NCI-H2081 (cell line): ENCODE measurements around the gene PCBD2.
"Not testable (repeated sequence)": the region's sequence is repeated elsewhere in the genome, so short reads cannot be mapped to it uniquely, and the experiment has no call there.

Source experiments
- DNase-seq, 2 experiments: peaks; one replicate each; lab custom pipeline; 2025; lab: John Stamatoyannopoulos, UW

Gene PCBD2

DNA sequence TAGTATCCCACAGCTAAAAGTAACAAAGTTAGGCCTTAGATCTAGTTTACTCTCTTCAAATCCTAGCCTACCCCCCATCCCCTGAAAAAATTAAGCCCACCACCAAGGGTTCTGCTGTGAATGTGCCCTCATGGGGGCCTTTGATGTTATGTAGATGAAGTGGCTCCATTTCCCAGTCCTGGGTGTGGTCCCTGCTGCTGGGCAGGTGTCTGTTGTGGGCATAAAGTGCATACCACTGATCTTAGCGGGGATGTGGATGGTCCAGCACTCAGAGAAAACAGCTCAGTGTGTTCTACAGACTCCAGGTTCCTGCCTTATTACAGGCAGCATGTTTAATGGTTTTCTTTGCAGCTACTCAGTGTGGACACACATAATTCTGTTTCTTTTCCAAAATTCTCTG lies 1.9 kb downstream of the PCBD2 start:
- no peak for DNase-seq

DNA sequence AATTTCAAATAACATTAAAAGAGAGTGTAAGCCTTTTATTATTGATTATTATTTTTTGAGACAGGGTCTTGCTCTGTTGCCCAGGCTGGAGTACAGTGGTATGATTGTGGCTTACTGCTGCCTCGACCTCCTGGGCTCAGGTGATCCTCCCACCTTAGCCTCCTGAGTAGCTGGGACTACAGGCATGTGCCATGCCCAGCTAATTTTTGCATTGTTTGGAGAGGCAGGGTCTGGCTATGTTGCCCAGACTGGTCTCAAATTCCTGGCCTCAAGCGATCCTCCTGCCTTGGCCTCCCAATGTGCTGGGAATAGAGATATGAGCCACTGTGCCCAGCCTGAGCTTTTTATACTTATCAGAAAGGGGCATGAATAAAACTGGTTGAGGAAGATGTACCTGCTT lies 5.8 kb downstream of the PCBD2 start:
- DNase-seq, result not testable (repeated sequence)

DNA sequence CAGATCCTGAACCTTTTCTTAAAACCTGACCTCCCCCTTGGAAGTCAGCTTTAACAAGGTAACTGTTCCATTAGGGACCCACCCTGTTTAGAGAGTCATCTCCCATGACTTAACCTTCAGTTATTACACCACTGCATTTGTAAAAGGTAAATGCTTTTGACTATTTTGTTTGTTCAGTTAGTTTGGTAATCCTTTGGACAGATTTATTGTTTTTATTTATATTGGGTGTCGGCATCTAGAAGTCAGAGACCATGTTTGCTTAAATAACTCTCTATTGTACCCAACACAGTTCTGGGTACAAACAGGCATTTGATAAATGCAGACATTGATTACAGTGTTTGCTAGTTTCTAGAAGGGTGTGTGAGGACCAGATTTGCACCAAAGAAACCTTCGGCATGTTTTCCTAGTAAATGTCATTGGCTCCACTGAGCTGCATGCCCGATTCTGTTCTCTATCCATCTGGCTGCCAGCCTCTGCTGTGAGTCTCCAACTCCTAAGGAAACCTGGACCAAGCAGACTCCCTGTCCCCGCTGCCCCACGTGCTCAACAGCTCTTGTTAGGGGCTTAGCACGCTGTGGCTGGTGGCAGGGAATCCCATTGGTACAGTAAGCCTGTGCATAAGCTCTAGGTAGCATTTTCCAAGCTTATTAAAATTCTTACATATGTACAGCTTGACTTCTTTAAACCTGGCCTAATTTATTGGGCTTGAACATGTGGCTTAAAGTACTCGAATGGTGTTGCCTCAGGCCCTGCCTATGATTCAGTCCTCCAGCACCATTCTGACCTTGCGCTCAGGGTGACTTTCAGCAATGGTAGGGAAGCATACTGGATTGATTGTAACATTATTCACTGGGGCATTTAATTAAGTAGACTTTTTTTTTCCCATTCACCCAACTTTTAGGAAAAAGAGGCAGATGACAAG lies 6.6 kb downstream of the PCBD2 start:
- DNase-seq, result no peak

DNA sequence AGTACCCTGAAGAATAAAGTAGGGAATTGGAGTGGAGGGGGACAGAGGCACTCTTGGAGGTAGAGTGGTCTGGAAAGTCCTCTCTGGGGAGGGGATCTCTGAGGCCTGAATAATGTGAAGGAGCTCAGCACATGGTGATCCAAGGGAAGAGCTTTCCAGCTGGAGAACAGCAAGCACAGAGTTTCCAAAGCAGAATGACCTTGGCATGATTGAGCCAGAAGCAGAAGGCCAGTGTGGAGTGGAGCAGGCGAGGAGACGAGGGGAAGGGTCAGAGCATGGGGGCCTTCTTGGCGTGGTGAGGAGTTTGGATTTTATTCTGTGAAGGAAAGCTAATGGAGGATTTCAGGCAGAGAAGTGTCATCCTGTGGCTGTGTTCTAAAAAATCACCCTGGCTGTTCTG lies 8.3 kb downstream of the PCBD2 start:
- DNase-seq, result no peak

DNA sequence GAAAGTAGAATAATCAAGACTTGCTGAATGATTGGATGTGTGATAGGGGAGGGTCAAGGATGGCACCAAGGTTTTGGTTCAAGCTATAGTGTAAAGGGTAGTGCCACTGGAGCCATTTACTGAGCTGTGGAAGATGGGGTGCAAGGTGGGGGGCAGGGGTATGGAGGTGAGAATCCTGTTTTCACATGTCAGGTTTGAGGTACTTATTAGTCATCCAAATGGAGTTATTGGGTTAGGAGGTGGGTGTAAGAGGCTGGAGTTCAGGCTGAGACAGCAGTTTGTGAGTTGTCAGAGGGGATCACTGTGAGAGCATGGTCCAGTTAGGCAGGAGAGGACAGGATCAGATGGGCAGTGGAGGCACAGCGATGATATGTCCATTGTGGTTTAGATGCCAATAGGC lies 8.9 kb downstream of the PCBD2 start:
- DNase-seq, result no peak

DNA sequence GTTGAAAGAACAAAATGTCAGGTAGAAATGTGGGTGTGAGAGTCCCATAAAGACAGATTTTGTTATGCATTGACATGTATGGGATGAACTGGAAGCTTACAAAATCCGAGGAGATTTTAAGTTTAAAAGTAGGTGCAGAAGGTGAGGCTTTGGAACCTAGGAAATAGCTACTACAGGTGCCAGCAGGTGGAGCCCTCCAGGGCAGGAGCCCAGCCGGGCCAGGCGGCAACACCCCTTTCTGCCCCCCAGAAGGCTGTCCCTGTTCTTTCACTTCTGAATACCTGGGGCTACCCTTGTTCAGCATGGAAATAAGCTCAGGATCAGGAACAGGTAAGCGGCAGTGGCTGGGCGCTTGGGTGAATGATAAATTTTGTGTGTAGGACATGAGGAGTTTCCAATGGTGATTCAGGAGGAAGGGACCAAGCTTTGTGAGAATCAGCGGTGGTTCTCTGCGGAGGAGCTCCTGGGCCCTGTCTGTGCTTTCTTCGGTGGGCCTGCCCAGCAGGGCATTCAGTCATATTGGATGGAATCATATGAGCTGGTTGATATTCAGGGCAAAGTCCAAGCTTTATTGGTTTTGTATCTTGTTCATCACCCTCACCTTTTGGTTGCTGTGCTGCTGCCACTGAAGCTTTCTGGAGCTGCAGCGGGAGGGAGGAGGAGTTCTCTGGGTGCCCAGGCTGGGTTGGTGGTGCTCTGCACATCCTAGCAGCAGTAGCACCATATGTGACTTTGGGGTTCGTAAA lies 12.3 kb downstream of the PCBD2 start:
- DNase-seq, result no peak

DNA sequence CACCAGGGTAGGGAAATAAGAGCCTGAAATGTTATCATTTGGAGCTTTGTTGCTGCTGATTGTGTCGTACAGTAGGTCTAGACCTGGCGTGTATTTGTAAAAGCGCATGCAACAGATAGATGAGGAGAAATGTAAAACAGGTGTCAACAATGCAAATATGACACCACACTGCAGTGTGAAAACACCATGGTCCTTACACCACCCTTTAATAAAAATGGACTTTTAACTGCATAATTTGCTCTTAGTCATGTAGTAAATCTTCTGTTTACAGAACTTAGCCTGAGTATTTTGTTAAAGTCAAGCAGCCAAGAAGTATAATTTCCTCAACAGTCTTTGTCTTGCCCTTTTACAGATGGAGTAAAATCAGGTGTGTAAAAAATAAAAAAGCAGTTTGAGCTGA lies 13.9 kb downstream of the PCBD2 start:
- no peak for DNase-seq

DNA sequence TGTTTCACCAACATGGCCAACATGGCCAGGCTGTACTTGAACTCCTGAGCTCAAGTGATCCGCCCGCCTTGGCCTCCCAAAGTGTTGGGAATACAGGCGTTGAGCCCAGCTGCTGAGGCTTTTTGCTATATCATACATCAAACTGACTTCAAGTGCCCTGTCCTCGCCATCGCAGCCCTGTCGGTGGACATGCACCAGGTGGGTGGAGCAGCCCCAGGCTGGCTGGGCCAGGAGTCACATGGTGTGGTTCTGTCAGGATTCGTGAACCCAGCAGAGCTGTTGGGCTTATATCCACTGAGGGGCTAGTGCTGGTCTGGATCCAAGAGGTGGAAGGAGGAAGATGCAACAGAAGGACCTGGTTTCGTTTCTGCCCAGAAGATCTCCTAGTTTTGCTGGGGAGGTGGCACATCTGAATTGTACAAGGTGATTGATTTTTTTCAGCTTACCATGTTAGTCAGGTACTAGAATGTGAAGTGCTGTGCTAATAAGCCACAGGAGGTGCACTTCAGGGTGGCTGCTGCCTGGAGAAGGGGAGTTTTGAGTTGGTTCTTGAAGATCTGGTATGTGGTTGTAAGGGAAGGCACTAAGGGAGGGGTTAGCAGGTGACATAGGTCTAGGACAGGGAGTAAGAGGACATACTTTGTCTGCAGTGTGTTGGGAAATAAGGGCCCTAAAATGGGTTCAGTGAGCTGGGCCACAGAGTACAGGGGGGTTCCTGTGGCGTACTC lies 16.1 kb downstream of the PCBD2 start:
- DNase-seq, result no peak

DNA sequence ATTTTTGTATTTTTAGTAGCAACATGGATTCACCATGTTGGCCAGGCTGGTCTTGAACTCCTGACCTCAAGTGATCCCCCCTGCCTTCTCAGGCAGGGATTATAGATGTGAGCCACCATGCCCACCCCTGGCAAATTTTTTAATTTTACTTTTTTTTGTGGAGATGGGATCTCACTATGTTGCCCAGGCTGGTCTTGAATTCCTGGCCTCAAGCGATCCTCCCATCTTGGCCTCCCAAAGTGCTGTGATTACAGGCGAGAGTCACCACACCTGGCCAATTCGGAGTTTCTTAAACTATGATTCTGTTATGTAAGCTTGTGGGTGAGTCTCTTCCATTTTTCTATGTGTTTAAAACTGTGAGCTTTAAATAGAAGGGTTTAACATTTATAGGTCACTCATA lies 27.6 kb downstream of the PCBD2 start:
- DNase-seq, result no peak

DNA sequence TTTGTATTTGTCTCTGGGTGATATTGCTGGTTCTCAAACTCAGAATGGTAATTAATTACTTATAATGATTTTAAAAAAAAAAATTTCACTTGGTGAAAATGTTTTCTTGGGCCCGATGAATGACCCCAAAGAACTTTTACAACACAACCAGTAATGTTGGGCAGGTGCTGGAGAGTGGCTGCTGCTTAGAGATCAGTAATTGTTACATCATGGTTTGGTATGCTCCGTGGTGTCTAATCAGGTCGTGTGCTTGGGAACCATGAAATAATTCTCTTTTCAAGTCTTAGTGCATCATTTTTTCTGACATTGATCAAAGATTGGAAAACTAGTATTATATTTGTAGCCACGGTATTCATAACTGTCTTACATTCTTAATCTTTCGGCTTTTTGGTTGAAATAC lies 29.3 kb downstream of the PCBD2 start:
- DNase-seq, result no peak

DNA sequence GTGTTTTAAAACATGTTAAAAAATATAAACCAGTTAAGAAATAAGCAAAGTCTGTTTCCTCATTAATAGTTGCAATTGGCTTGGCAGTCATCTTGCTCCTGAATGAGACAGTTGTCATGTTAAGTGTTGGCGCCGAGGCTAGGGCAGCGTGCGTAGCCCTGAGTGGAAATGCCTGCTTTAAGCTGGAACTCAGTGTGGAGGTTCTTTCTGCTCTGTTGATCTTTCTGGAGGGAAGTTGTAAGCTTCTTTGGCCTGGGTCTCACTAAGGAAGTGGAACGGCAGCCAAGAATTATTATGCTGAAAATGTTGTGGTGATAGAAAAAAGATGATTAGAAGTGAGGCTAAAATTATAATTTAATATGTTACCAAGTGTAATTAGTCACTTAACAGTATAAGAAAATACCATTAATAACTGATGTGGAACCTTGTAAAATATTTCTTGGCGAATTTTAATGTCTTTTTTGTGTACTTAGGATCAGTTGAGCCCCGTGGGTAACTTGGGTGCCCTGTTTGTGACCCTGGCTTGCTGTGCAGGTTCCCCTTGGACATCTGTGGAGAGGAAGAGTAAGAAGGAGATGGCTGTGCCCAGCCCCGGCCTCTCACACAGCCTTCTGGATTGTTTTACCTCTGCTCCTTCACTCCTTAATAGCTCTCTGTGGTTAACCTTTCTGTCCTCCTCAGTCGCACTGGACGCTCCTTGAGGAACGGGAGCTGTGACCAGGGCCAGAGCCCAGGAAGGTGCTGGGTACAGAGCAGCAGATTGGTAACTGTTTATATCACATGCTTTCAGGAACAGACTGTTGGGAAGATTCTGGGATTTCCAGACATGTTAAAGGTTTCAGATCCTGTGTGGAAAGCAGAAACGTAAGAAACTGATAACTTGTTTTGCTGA lies 31.0 kb downstream of the PCBD2 start:
- no peak for DNase-seq

DNA sequence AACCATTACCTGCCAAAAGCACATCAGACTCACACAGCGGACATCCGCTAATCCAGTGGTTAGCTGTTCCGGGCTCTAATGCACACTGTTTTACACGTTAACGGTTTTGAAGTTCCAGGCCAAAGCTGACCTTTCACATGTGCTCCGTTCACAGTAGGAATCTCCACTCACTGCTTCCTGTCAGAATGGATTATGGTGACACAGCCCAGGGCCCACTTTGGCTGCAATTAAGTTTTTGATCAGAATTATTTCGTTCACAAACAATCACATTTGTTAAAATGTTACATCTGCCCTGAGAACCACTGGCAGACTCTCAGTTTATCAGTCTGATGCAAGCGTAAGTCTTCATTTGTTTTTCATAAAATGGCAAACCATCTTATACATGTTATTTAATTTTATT lies 32.6 kb downstream of the PCBD2 start:
- DNase-seq, result no peak

DNA sequence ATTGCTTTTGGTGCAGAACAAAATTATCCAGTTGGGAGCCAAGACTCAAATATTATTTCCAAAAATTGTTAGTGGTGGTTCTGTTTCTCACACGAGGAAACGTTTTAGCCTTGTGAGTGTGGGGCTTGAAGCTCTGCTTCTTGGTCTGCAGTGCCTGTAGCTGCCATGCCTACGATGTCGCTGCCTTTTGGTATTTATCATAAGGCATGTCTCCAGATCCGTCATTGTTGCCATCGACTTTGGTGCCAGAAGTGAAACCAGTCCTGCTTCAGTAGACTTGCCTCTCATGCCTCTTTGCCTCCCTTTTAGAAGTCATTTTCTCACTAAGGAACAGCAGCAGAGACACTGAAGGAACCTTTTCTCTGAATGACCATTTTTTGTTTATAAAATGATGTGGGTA lies 33.1 kb downstream of the PCBD2 start:
- DNase-seq, result no peak

DNA sequence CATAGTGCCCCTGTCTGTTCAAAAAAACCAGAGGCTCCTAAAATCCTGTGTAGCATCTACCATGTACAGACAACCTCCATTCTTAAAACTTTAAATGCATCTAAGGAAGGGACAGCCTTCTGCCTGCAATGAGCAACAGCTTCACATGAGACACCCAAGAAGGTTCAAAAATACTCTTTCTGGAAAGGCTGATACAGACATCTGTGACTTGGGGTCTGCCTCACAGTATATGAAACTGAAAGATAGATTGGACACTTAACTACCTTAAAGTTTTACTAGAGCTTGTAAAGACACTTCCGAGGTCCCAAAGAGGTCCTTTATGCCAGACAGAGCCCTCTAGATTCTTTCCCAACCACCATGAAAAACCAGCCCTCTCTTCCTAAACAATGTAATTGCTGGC lies 34.6 kb downstream of the PCBD2 start:
- no peak for DNase-seq

DNA sequence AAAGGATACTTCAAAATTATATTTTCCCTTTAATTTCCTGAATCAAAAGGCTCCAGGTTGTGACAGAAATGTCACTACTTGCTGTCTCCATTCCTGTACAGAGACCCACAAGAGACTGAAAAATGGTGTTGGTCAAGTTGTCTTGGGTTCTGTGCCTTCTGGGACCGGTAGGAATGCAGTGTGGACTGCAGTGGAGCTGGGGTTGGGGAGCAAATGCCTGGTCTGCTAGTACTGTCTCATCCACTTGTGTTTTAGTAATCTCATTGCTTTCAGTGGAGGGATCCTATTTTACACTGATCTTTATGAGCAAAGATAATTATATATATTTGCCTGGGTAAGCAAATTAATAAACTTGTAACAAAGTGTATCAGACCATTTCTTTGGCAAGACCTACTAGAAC lies 38.6 kb downstream of the PCBD2 start:
- DNase-seq, result no peak

DNA sequence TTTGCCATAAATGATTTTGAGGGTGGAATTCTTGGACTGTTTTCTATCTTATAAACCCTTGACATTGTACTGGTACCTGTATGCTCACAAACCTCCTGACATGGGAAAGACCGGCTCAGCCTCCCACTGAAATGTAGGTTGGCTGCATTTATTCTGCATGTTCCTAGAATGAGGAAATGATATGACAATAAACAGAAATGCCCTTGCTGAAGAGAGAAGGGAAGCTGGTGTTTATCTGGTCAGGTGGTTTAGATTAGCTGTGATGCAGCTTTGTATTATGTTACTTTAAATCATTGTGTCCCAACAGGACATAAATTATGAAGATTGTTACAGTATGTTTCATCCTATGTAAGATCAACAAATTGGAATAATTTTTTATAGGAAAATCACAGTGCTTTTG lies 39.7 kb downstream of the PCBD2 start:
- no peak for DNase-seq

DNA sequence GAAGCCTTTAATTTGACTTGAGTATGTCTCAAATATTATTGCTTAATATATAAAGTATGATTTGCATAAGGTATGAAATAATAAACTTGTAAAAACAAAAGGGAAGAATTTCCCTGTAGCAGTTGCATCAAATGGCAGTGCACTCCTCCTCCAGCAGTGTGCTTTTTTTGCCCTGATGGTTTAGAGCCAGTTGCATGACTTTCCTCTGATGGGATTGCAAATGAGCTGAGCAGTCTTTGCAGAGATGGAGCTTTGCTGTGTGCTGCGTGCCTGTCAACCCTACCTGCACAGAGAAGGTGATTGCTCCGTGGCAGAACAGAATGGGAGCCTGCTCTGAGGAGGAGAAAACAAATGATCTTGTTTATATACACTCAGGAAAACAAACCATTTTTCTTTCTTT lies 40.1 kb downstream of the PCBD2 start:
- DNase-seq, result no peak

DNA sequence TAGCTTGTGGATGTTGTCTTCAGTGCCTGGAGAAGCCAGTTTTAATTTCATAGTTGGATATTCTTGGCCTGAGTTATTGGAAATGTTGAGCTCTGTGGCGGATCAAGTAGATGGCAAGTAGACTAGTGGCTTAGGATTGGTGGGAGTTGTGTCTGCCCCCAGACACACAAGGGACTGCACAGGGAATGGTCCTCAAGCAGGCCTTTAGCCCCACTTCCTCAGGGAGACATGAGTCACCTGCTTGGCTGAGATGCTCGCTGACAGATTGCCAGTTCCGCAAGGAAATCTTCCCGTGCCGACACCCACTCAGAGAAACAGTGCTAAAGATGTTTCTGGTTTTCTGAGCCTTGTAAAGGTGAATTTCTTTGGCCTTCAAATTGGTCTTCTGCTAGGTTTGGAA lies 44.0 kb downstream of the PCBD2 start:
- DNase-seq, result no peak

DNA sequence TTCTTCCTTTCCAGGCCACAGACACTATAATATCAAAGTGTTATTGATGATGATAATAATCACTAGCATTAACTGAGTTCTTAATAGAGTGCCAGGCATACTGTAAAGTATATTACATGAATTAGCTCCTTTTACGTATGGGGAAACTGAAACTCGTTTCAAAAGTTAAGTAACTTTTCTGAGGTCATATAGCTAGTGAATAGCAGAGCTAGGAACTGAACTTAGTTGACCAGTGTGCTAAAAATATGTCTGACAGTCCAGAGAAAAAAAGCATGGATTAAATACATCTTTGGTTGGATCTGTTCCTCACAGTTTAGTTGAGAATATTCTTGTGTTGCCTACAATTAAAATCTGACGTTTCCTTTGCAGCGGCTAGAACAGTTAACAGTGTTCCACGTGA lies 44.4 kb downstream of the PCBD2 start:
- DNase-seq, result no peak

DNA sequence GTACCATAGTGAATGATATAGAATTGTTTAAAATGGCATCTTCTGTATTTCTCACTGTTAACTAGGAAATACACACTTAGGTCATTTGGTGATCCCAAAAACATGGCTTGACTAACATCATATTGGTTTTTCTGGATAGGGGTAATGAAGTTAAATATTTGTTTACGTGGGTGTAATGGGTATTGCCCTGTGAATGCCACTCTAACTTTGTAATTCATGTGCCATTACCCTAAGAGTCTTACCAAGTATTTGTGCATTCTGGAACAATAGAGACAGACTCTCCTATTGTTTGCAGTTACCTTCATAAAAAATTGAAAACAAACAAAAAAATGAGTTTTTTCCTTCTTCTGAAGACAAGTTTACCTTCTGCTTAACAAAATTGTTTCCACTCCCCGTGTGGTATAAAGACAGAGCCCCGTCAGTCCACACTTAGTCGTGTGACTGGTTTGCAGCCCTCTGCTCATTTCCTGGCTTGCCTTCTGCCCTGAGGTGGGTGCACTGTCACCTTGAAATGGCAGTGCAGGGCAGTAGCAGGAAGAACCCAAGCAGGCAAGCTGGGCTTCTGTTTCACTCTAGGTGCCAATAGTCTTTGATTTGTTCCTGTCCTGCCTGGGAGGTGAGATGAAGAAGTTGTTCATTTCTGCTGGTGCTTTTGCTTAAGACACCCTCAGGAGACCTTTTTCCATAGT lies 53.1 kb downstream of the PCBD2 start:
- no peak for DNase-seq

DNA sequence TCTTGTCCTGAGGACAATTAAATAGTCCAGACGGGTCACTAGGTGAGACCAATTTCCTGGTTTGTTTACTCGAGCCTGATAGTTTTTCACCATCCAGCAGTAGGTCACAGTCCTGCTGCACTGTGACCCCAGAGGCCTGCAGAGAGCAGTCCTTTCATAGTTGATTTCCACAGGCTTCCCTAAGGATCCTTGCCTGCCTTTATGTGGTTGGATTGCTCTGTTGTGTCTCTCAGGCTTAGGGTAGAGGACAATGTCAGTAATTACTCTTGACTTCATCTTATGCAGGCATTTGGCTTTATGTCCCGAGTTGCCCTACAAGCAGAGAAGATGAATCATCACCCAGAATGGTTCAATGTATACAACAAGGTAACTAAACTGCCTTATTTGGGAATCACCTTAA lies 53.8 kb downstream of the PCBD2 start:
- no peak for DNase-seq
